SK-N-SH (cell line): Measurements from ENCODE around the gene TRIM16. TPM values are rescaled to one million over a fixed set of nuclear protein-coding genes. Genes with fewer than 3 reads are reported as not detected.
"Not testable (repeated sequence)": the region's sequence is repeated elsewhere in the genome, so short reads cannot be mapped to it uniquely, and the experiment has no call there.

ENCODE experiments used
- CTCF ChIA-PET: fragments of 300-600, 350-600 bp; formaldehyde crosslinking; extraction: SDS; loops from one replicate; lab custom pipeline; 2021; lab: Yijun Ruan, JAX
- POLR2A ChIA-PET: fragments of 350-600 bp; sonication (Branson Sonifier 250); formaldehyde crosslinking; extraction: SDS; loops from one replicate; lab custom pipeline; 2020; ENCODE audit warnings: antibody characterized with exemption, inconsistent platforms; lab: Yijun Ruan, JAX
- DNase-seq: peaks from one replicate; pipeline ENCODE4 v3.0.0; 2012
- H2AFZ ChIP-seq: fragments of 200-600 bp; sonication (generic); 2 replicates; pipeline ENCODE4 v1.8.1; 2016; ENCODE audit warnings: antibody characterized with exemption, mild to moderate bottlenecking, low read depth
- H3F3A ChIP-seq: fragments of 200-600 bp; sonication (generic); replicated peaks from 2 replicates; pipeline ENCODE3; 2016; ENCODE audit warnings: antibody characterized with exemption, mild to moderate bottlenecking; ENCODE audit not compliant: insufficient read depth
- H3K27ac ChIP-seq, 2 experiments: fragments of 200-500 bp in 1 of 2; fragments of 200-600 bp in 1 of 2; sonication (Bioruptor generic) in 1 of 2; sonication (generic), shearing (Covaris generic) in 1 of 2; 2 replicates each; pipeline versions ENCODE4 v1.5.1 to v1.6.1; 2014 to 2016; ENCODE audit warnings: low read depth in 2 of 2, inconsistent platforms in 1 of 2, low read length in 1 of 2, mild to moderate bottlenecking in 1 of 2, mixed read lengths in 1 of 2
- H3K27me3 ChIP-seq: fragments of 200-600 bp; sonication (generic), shearing (Covaris generic); 2 replicates; pipeline ENCODE4 v1.6.1; 2016; ENCODE audit warnings: mixed run types; ENCODE audit not compliant: insufficient read depth
- H3K36me3 ChIP-seq, 2 experiments: fragments of 200-500 bp in 1 of 2; fragments of 200-600 bp in 1 of 2; sonication (Bioruptor generic) in 1 of 2; sonication (generic) in 1 of 2; replicated peaks in 1 of 2; 2 replicates each; pipeline versions ENCODE3 to v1.5.1; 2014 to 2016; ENCODE audit warnings: low read length in 1 of 2, mild to moderate bottlenecking in 1 of 2; ENCODE audit not compliant: insufficient read depth in 2 of 2, control insufficient read depth in 1 of 2
- H3K4me1 ChIP-seq, 2 experiments: fragments of 200-500 bp in 1 of 2; fragments of 200-600 bp in 1 of 2; sonication (Bioruptor generic) in 1 of 2; sonication (generic), shearing (Covaris generic) in 1 of 2; 2 replicates each; pipeline versions ENCODE4 v1.5.1 to v1.6.1; 2014 to 2016; ENCODE audit warnings: low read depth in 1 of 2, low read length in 1 of 2, mixed run types in 1 of 2; ENCODE audit not compliant: insufficient read depth in 2 of 2, control insufficient read depth in 1 of 2
- H3K4me2 ChIP-seq: fragments of 200-600 bp; sonication (generic), shearing (Covaris generic); 2 replicates; pipeline ENCODE4 v1.6.1; 2017; ENCODE audit warnings: mixed run types
- H3K4me3 ChIP-seq, 2 experiments: fragments of 200-500 bp in 1 of 2; fragments of 200-600 bp in 1 of 2; sonication (Bioruptor generic) in 1 of 2; sonication (generic), shearing (Covaris generic) in 1 of 2; 2 replicates each; pipeline versions ENCODE4 v1.5.1 to v1.8.1; 2014 to 2016; ENCODE audit warnings: low read depth in 2 of 2, inconsistent platforms in 1 of 2, low read length in 1 of 2, mild to moderate bottlenecking in 1 of 2, mixed read lengths in 1 of 2, moderate library complexity in 1 of 2
- H3K79me2 ChIP-seq: fragments of 200-600 bp; sonication (generic); 2 replicates; pipeline ENCODE4 v1.8.1; 2017; ENCODE audit warnings: mild to moderate bottlenecking; ENCODE audit not compliant: insufficient read depth
- H3K9ac ChIP-seq: fragments of 200-600 bp; sonication (generic); 2 replicates; pipeline ENCODE4 v1.6.1; 2017; ENCODE audit warnings: mixed run types
- H3K9me2 ChIP-seq: fragments of 200-600 bp; sonication (generic); 2 replicates; pipeline ENCODE4 v1.6.1; 2017; ENCODE audit warnings: mixed run types
- H3K9me3 ChIP-seq: fragments of 200-600 bp; sonication (generic); 2 replicates; pipeline ENCODE4 v1.6.1; 2017; ENCODE audit warnings: mixed run types, mild to moderate bottlenecking, moderate library complexity
- H4K20me1 ChIP-seq: fragments of 200-600 bp; sonication (generic); 2 replicates; pipeline ENCODE4 v1.6.1; 2017; ENCODE audit warnings: mild to moderate bottlenecking, mixed run types; ENCODE audit not compliant: insufficient read depth
- TCF12 ChIP-seq: IDR thresholded peaks from 2 replicates; pipeline ENCODE4 v1.4.0; 2012
- WGBS: methylation state at CpG from one replicate; pipeline ENCODE4 v1.1.6; 2017; ENCODE audit warnings: low lambda C conversion rate; 5-methylcytosine and 5-hydroxymethylcytosine counted together
- polyA plus RNA-seq, 3 experiments: library from polyadenylated mRNA; depleted of rRNA; stranded (reverse); fragments of >200 nt; gene quantifications; 2 replicates each; pipeline ENCODE4 v1.2.3, GENCODE V29; 2012

TRIM16 gene
- polyA plus RNA-seq, 1 of the 3 experiments (the other 2 are of a cell fraction), result 24.8 TPM

- peaks cover 19% of the 10 kb centered on the region; the same call in 1 of the 2 replicates for H3K79me2 ChIP-seq
- H3K27me3 ChIP-seq, H4K20me1 ChIP-seq, H3K9me2 ChIP-seq: not testable (repeated sequence)
- 54% methylated on average over 9 of the region's 10 CpGs for WGBS
- peak; percentile 24; the same call in 1 of the 2 replicates for TF ChIP-seq TCF12
- TF ChIP-seq, all 33 proteins: peak for 1; not testable (repeated sequence) for 32
- 0 out of 2 replicates have a peak overlapping the region, but pooled peaks have one; percentile 21 for H3K9ac ChIP-seq
- H3K9me3 ChIP-seq, H3F3A ChIP-seq, H3K36me3 ChIP-seq, H3K4me3 ChIP-seq, POLR2A ChIA-PET, H2AFZ ChIP-seq, DNase-seq, CTCF ChIA-PET: not testable (repeated sequence)
- H3K4me1 ChIP-seq, result peaks cover 7 to 24% of the 10 kb centered on the region in 2 experiments
- H3K27ac ChIP-seq, result peak overlapping the region; percentile 16 to 37; a peak in 3 of 4 replicates
- peak overlapping the region; percentile 42 for H3K4me2 ChIP-seq
These were observed 38.8 kb downstream of the TRIM16 start for GRCh38 chr17:15645099-15645941.

GRCh38 chr17:15642505-15643251 is 41.4 kb downstream of the TRIM16 start:
- H3F3A ChIP-seq, H3K4me1 ChIP-seq, CTCF ChIA-PET, H4K20me1 ChIP-seq, H3K9me3 ChIP-seq, H3K36me3 ChIP-seq, H2AFZ ChIP-seq, H3K9ac ChIP-seq, POLR2A ChIA-PET, H3K79me2 ChIP-seq, H3K9me2 ChIP-seq, H3K27me3 ChIP-seq, DNase-seq: not testable (repeated sequence)
- peak overlapping the region; percentile 62 for H3K4me2 ChIP-seq
- WGBS, result 41% methylated on average over 4 of the region's 12 CpGs
- H3K4me3 ChIP-seq, result peak overlapping the region in 1 of 2 experiments; percentile 35; a peak in 1 of 4 replicates
- H3K27ac ChIP-seq, result peak overlapping the region in 1 of 2 experiments; percentile 72; a peak in 2 of 4 replicates

GRCh38 chr17:15642014-15642413 is 42.1 kb downstream of the TRIM16 start:
- H4K20me1 ChIP-seq, H3F3A ChIP-seq, H3K9me3 ChIP-seq, H3K9me2 ChIP-seq, CTCF ChIA-PET, H3K27me3 ChIP-seq, H2AFZ ChIP-seq, DNase-seq, POLR2A ChIA-PET, H3K79me2 ChIP-seq, H3K36me3 ChIP-seq, H3K9ac ChIP-seq, H3K4me3 ChIP-seq, H3K4me1 ChIP-seq: not testable (repeated sequence)
- WGBS, result 86% methylated on average over 2 of the region's 4 CpGs
- peak overlapping the region in 1 of 2 experiments; percentile 47; a peak in 1 of 4 replicates for H3K27ac ChIP-seq
- H3K4me2 ChIP-seq, result peak overlapping the region; percentile 62

GRCh38 chr17:15630930-15631453 is 53.1 kb downstream of the TRIM16 start:
- H3K27ac ChIP-seq, CTCF ChIA-PET, DNase-seq, H3K9me3 ChIP-seq, H3K27me3 ChIP-seq, H3K79me2 ChIP-seq, H3F3A ChIP-seq, H3K9me2 ChIP-seq, H3K9ac ChIP-seq, H3K4me3 ChIP-seq, H2AFZ ChIP-seq, H3K4me1 ChIP-seq, H4K20me1 ChIP-seq, POLR2A ChIA-PET, H3K4me2 ChIP-seq: not testable (repeated sequence)
- WGBS, result 89% methylated on average over 2 of the region's 2 CpGs
- H3K36me3 ChIP-seq, result peaks cover 6 to 11% of the 10 kb centered on the region in 2 experiments

- DNase-seq, H3K9ac ChIP-seq, H3K9me3 ChIP-seq, H3K4me3 ChIP-seq, H3K27ac ChIP-seq, H3K4me2 ChIP-seq, H4K20me1 ChIP-seq, CTCF ChIA-PET, H3F3A ChIP-seq, H3K27me3 ChIP-seq, H3K79me2 ChIP-seq, H3K9me2 ChIP-seq, H2AFZ ChIP-seq, POLR2A ChIA-PET, H3K4me1 ChIP-seq: not testable (repeated sequence)
- 88% methylated on average over 7 of the region's 7 CpGs for WGBS
- H3K36me3 ChIP-seq, result peaks cover 6 to 11% of the 10 kb centered on the region in 2 experiments
These were observed 54.1 kb downstream of the TRIM16 start for GRCh38 chr17:15629991-15630390.
